DND-41 (cell line): Measurements from ENCODE around the gene NPIPA3.
"Not testable (repeated sequence)": the region's sequence is repeated elsewhere in the genome, so short reads cannot be mapped to it uniquely, and the experiment has no call there.

Experiments
- EZH2 ChIP-seq: IDR thresholded peaks from 3 replicates; pipeline ENCODE4 v1.6.1; 2012; ENCODE audit warnings: borderline replicate concordance, low read depth, mild to moderate bottlenecking, moderate library complexity, low read length, inconsistent platforms; ENCODE audit not compliant: severe bottlenecking
- TF ChIP-seq, protein P1 (sequence below): IDR thresholded peaks from 2 replicates; pipeline ENCODE4 v1.5.1; 2012; ENCODE audit warnings: borderline replicate concordance, low read length, moderate library complexity, mild to moderate bottlenecking; ENCODE audit not compliant: poor library complexity, severe bottlenecking; ENCODE audit errors: extremely low read depth

DNA sequence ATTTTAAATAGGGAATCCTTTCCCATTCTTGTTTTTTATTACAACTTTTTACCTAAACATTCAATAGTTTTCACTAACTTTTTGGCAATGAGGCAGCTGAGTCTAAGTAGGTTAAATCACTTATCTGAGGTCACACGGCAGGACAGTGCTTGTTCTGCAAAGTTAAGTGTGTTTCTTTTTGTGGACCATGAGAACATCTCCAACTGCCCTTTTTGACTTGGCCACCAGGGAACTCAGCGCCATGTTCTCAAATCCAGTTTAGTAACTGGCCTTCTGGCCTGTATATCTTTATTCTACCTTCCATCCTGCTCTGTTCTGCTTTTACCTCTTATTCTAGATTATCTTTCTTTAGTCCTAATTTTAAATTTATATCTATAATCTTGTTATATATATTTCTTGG is 70.4 kb downstream of the NPIPA3 start:
- TF ChIP-seq, protein P1, sequence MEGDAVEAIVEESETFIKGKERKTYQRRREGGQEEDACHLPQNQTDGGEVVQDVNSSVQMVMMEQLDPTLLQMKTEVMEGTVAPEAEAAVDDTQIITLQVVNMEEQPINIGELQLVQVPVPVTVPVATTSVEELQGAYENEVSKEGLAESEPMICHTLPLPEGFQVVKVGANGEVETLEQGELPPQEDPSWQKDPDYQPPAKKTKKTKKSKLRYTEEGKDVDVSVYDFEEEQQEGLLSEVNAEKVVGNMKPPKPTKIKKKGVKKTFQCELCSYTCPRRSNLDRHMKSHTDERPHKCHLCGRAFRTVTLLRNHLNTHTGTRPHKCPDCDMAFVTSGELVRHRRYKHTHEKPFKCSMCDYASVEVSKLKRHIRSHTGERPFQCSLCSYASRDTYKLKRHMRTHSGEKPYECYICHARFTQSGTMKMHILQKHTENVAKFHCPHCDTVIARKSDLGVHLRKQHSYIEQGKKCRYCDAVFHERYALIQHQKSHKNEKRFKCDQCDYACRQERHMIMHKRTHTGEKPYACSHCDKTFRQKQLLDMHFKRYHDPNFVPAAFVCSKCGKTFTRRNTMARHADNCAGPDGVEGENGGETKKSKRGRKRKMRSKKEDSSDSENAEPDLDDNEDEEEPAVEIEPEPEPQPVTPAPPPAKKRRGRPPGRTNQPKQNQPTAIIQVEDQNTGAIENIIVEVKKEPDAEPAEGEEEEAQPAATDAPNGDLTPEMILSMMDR, result not testable (repeated sequence)
- TF ChIP-seq EZH2, result not testable (repeated sequence)
